ENCODE data around the gene CEP295NL.

DNA sequence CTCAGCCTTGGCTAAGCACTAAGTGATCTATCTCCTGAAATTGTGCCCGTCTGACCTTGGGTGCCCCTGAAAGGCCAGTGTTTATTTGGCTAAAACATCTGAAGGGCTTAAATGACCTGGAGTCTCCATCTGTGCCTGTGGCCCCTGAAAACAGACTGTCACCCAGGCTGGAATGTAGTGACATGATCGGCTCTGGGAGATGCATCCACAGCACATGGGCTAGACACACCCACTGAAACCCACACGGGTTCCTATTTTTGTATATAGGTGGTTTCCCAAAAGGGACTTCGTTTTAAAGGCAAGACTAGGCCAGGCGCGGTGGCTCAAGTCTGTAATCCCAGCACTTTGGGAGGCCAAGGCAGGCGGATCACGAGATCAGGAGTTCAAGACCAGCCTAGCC, 13.5 kb downstream of the CEP295NL start:
- TF ChIP-seq, protein P1, sequence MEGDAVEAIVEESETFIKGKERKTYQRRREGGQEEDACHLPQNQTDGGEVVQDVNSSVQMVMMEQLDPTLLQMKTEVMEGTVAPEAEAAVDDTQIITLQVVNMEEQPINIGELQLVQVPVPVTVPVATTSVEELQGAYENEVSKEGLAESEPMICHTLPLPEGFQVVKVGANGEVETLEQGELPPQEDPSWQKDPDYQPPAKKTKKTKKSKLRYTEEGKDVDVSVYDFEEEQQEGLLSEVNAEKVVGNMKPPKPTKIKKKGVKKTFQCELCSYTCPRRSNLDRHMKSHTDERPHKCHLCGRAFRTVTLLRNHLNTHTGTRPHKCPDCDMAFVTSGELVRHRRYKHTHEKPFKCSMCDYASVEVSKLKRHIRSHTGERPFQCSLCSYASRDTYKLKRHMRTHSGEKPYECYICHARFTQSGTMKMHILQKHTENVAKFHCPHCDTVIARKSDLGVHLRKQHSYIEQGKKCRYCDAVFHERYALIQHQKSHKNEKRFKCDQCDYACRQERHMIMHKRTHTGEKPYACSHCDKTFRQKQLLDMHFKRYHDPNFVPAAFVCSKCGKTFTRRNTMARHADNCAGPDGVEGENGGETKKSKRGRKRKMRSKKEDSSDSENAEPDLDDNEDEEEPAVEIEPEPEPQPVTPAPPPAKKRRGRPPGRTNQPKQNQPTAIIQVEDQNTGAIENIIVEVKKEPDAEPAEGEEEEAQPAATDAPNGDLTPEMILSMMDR (conservative IDR thresholded peaks at IDR 0.05): no peak
- TF ChIP-seq EZH2 (IDR thresholded peaks at IDR 0.05; ENCODE audit: low read depth): no peak

All from PC-9 (cell line).